Endothelial cell of umbilical vein (primary cell): ENCODE measurements around the gene TFDP2. TPM values are rescaled to one million over a fixed set of nuclear protein-coding genes. Genes with fewer than 3 reads are reported as not detected.

ENCODE experiments used
- BruUV-seq: library from RNA; stranded (reverse); fragments of 400-500 nt; replicated peaks from 2 replicates; lab custom pipeline; 2021; lab: Mats Ljungman, UMichigan
- CTCF ChIA-PET: fragments of 300-600, 350-600 bp; sonication (Branson Sonifier 250); formaldehyde crosslinking; loops from one replicate; lab custom pipeline; 2021; ENCODE audit warnings: antibody characterized with exemption, inconsistent platforms; lab: Charles Lee
- POLR2A ChIA-PET: fragments of 300-600, 350-600 bp; sonication (Branson Sonifier 250); formaldehyde crosslinking; loops from one replicate; lab custom pipeline; 2021; ENCODE audit warnings: antibody characterized with exemption, inconsistent platforms; lab: Charles Lee
- DNase-seq: peaks from one replicate; pipeline ENCODE4 v3.0.0-alpha.2; 2011; ENCODE audit warnings: low read depth, low spot score
- FAIRE-seq: peaks from 2 replicates; lab custom pipeline; 2011; peaks lifted over from hg19 to GRCh38; lab: Jason Lieb, UNC
- H2AFZ ChIP-seq: 2 replicates; pipeline ENCODE4 v1.6.0; 2012; ENCODE audit warnings: low read depth, low read length, control low read depth, inconsistent platforms
- H3K27ac ChIP-seq: 2 replicates; pipeline ENCODE4 v1.5.1; 2011; ENCODE audit warnings: low read depth, mild to moderate bottlenecking, control low read depth, low read length, moderate library complexity; ENCODE audit not compliant: insufficient read depth
- H3K27me3 ChIP-seq, 2 experiments: 2 replicates each; pipeline versions ENCODE4 v1.6.0 to v1.6.1; 2011; ENCODE audit warnings: low read length in 2 of 2, mixed read lengths in 1 of 2; ENCODE audit not compliant: control insufficient read depth in 2 of 2, insufficient read depth in 2 of 2
- H3K36me3 ChIP-seq, 2 experiments: 2 replicates in 1 of 2; 3 replicates in 1 of 2; pipeline ENCODE4 v1.5.1; 2011; ENCODE audit warnings: low read length in 2 of 2, mild to moderate bottlenecking in 1 of 2, moderate library complexity in 1 of 2; ENCODE audit not compliant: control insufficient read depth in 2 of 2, insufficient read depth in 2 of 2; ENCODE audit errors: extremely low read depth in 1 of 2
- H3K4me1 ChIP-seq: 3 replicates; pipeline ENCODE4 v1.5.1; 2011; ENCODE audit warnings: mild to moderate bottlenecking, low read length; ENCODE audit not compliant: control insufficient read depth, insufficient read depth; ENCODE audit errors: extremely low read depth
- H3K4me2 ChIP-seq: 2 replicates; pipeline ENCODE4 v1.6.1; 2011; ENCODE audit warnings: low read length, control low read depth, mixed read lengths; ENCODE audit not compliant: insufficient read depth
- H3K4me3 ChIP-seq, 3 experiments: fragments of 200-600 bp in 1 of 3; sonication (generic), shearing (Covaris generic) in 1 of 3; replicated peaks in 1 of 3; 2 replicates each; pipeline ENCODE4 v1.5.1; 2011 to 2016; ENCODE audit warnings: control low read depth in 3 of 3, low read length in 3 of 3, mild to moderate bottlenecking in 2 of 3, inconsistent platforms in 1 of 3, low read depth in 1 of 3, moderate library complexity in 1 of 3; ENCODE audit not compliant: insufficient read depth in 1 of 3
- H3K79me2 ChIP-seq: 2 replicates; pipeline ENCODE4 v1.6.0; 2012; ENCODE audit warnings: low read length, inconsistent platforms; ENCODE audit not compliant: control insufficient read depth, insufficient read depth
- H3K9ac ChIP-seq: replicated peaks from 2 replicates; pipeline ENCODE3; 2011; ENCODE audit warnings: low read length, control low read depth; ENCODE audit not compliant: insufficient read depth; ENCODE audit errors: extremely low read depth
- H3K9me1 ChIP-seq: replicated peaks from 3 replicates; pipeline ENCODE4 v1.6.0; 2011; ENCODE audit warnings: mild to moderate bottlenecking, low read length; ENCODE audit not compliant: control insufficient read depth, insufficient read depth; ENCODE audit errors: extremely low read depth
- H3K9me3 ChIP-seq: replicated peaks from 2 replicates; pipeline ENCODE4 v1.5.1; 2012; ENCODE audit warnings: low read length, inconsistent platforms; ENCODE audit not compliant: control insufficient read depth, insufficient read depth
- H4K20me1 ChIP-seq: replicated peaks from 2 replicates; pipeline ENCODE3; 2011; ENCODE audit warnings: mild to moderate bottlenecking, low read length; ENCODE audit not compliant: control insufficient read depth, insufficient read depth; ENCODE audit errors: extremely low read depth
- FOS ChIP-seq: IDR thresholded peaks from 2 replicates; pipeline ENCODE4 v1.6.1; 2011; ENCODE audit warnings: mild to moderate bottlenecking, low read length, moderate library complexity, borderline replicate concordance; ENCODE audit not compliant: insufficient read depth
- GATA2 ChIP-seq: IDR thresholded peaks from 2 replicates; pipeline ENCODE4 v1.7.0; 2011; ENCODE audit warnings: low read depth, mild to moderate bottlenecking, moderate library complexity, mixed read lengths, low read length; ENCODE audit not compliant: insufficient read length, insufficient read depth
- JUN ChIP-seq: IDR thresholded peaks from 2 replicates; pipeline ENCODE4 v1.6.1; 2011; ENCODE audit warnings: borderline replicate concordance, low read depth; ENCODE audit not compliant: insufficient read length, insufficient read depth
- POLR2A ChIP-seq: IDR thresholded peaks from 2 replicates; pipeline ENCODE4 v1.6.1; 2012; ENCODE audit warnings: low read depth, mild to moderate bottlenecking, control low read depth, low read length
- POLR2AphosphoS5 ChIP-seq: IDR thresholded peaks from 2 replicates; pipeline ENCODE4 v1.6.1; 2012; ENCODE audit warnings: low read depth, mild to moderate bottlenecking, control low read depth, low read length, moderate library complexity; ENCODE audit not compliant: insufficient read depth
- dilution Hi-C: fragments of 300-500 bp; cut with MboI; formaldehyde crosslinking; loops from one replicate; pipeline ENCODE4 v1.15.0; 2019; ENCODE audit warnings: low sequenced_read_pairs; ENCODE audit not compliant: extremely low pct_ligation_motif_present
- intact Hi-C: fragments of 100-400 bp; cut with micrococcal nuclease; formaldehyde crosslinking; loops from one replicate; pipeline ENCODE4 v1.10.0; 2022
- polyA plus RNA-seq, 4 experiments: library from polyadenylated mRNA; depleted of rRNA in 3 of 4; stranded (reverse) in 3 of 4; unstranded in 1 of 4; fragments of >200 nt; gene quantifications; 2 replicates each; pipeline versions ENCODE4 v1.2.1 to v1.2.3, GENCODE V29; 2011 to 2012; ENCODE audit warnings: missing spikeins in 1 of 4
- total RNA-seq: library from RNA; stranded (reverse); gene quantifications from 2 replicates; pipeline ENCODE4 v1.2.3, GENCODE V29; 2021

The TFDP2 gene
- total and polyA plus RNA-seq, 2 donors (not counting 3 experiments of a cell fraction or from before 2014, with no cell fraction given), result 8.5 to 21.5 TPM

- H3K4me2 ChIP-seq, result no peak overlapping the region
- POLR2A ChIA-PET, result no interaction called here
These were observed 215.7 kb downstream of the TFDP2 start for GRCh38 chr3:141933421-141934300.

DNA sequence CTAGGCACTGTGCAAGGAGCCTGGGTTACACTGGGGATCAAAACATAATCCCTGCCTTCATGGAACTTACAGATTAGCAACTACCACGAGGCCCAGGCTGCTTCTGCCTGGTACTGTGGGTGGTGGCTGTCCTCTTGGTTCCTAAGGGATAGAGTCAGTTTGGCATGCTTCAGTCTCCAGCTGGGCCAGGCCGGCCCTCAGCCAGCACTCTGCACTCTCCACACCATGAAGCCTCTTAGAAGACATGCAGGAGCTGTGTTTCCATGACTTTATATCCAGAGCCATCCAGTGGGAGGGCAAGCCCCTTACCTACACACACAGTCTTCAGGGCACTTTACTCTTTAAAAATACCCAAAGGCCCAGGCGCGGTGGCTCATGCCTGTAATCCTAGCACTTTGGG, 218.5 kb downstream of the TFDP2 start:
- Histone ChIP-seq H3K4me2 (no peak overlapping the region), H3K79me2 (no peaks in the 10 kb centered on the region), H4K20me1 (no peaks in the 10 kb centered on the region), H3K4me1 (no peaks in the 10 kb centered on the region), H3K36me3 (peaks cover 0 to 10% of the 10 kb centered on the region in 2 experiments), H3K27me3 (peaks cover 4 to 14% of the 10 kb centered on the region in 2 experiments), H3K9me3 (no peaks in the 10 kb centered on the region), H3K27ac (no peak overlapping the region), H3K9me1 (no peaks in the 10 kb centered on the region), H2AFZ (no peak overlapping the region), H3K9ac (no peak overlapping the region), H3K4me3 (no peak overlapping the region)
- intact Hi-C loops, result no loop called here
- FAIRE-seq (no peak), DNase-seq (no peak)
- dilution Hi-C loops, result no loop called here
- CTCF ChIA-PET, result no interaction called here
- no TSS peak for BruUV-seq
- POLR2A ChIA-PET, result no interaction called here
- TF ChIP-seq FOS (no peak), POLR2AphosphoS5 (no peak), JUN (no peak)

More at GRCh38 chr3:141933421-141934300, 215.7 kb downstream of the TFDP2 start:
- no TSS peak for BruUV-seq
- Histone ChIP-seq H3K27me3 (peaks cover 13 to 22% of the 10 kb centered on the region in 2 experiments), H2AFZ (no peak overlapping the region), H3K79me2 (no peaks in the 10 kb centered on the region), H3K9me3 (no peaks in the 10 kb centered on the region), H3K9ac (no peak overlapping the region), H3K4me1 (no peaks in the 10 kb centered on the region), H3K36me3 (no peaks in the 10 kb centered on the region), H4K20me1 (peaks cover 2% of the 10 kb centered on the region), H3K27ac (no peak overlapping the region), H3K9me1 (no peaks in the 10 kb centered on the region), H3K4me3 (no peak overlapping the region)
- FAIRE-seq (no peak), DNase-seq (no peak)
- intact Hi-C loops (no loop called here), dilution Hi-C loops (no loop called here)
- TF ChIP-seq GATA2 (no peak), POLR2A (no peak), JUN (no peak)
- CTCF ChIA-PET, result no interaction called here
